Keratinocyte (primary cell): ENCODE results near the gene CNGA3. TPM values are rescaled to one million over a fixed set of nuclear protein-coding genes. Genes with fewer than 3 reads are reported as not detected.

Experiments
- DNase-seq: peaks from one replicate; pipeline ENCODE4 v3.0.0-alpha.2; 2011; ENCODE audit warnings: low read depth, missing footprints, low spot score
- FAIRE-seq: peaks from 2 replicates; lab custom pipeline; 2011; peaks lifted over from hg19 to GRCh38; lab: Jason Lieb, UNC
- H2AFZ ChIP-seq: 2 replicates; pipeline ENCODE4 v1.6.0; 2012; ENCODE audit warnings: low read length, control low read depth, inconsistent platforms; ENCODE audit not compliant: control insufficient read depth
- H3K27ac ChIP-seq: 2 replicates; pipeline ENCODE4 v1.5.1; 2011; ENCODE audit warnings: low read length; ENCODE audit not compliant: control insufficient read depth, insufficient read depth
- H3K27me3 ChIP-seq: 3 replicates; pipeline ENCODE4 v1.6.0; 2011; ENCODE audit warnings: low read length; ENCODE audit not compliant: control insufficient read depth, insufficient read depth; ENCODE audit errors: extremely low read depth
- H3K36me3 ChIP-seq, 2 experiments: 2 replicates in 1 of 2; 3 replicates in 1 of 2; pipeline ENCODE4 v1.5.1; 2011; ENCODE audit warnings: low read length in 2 of 2, mild to moderate bottlenecking in 1 of 2; ENCODE audit not compliant: control insufficient read depth in 2 of 2, insufficient read depth in 2 of 2; ENCODE audit errors: extremely low read depth in 1 of 2
- H3K4me1 ChIP-seq: 3 replicates; pipeline ENCODE4 v1.5.1; 2011; ENCODE audit warnings: low read length; ENCODE audit not compliant: control insufficient read depth, insufficient read depth; ENCODE audit errors: extremely low read depth
- H3K4me2 ChIP-seq: 3 replicates; pipeline ENCODE4 v1.6.0; 2011; ENCODE audit warnings: low read depth, low read length; ENCODE audit not compliant: control insufficient read depth, insufficient read depth; ENCODE audit errors: extremely low read depth
- H3K4me3 ChIP-seq, 3 experiments: fragments of 200-600 bp in 1 of 3; sonication (generic) in 1 of 3; 2 replicates in 2 of 3; 3 replicates in 1 of 3; pipeline ENCODE4 v1.5.1; 2011 to 2016; ENCODE audit warnings: low read length in 3 of 3, mild to moderate bottlenecking in 3 of 3, control low read depth in 2 of 3, inconsistent platforms in 1 of 3, low read depth in 1 of 3, mixed read lengths in 1 of 3, mixed run types in 1 of 3, moderate library complexity in 1 of 3; ENCODE audit not compliant: control insufficient read depth in 2 of 3, insufficient read depth in 2 of 3; ENCODE audit errors: extremely low read depth in 1 of 3
- H3K79me2 ChIP-seq: 2 replicates; pipeline ENCODE4 v1.6.0; 2012; ENCODE audit warnings: low read length; ENCODE audit not compliant: control insufficient read depth, insufficient read depth
- H3K9ac ChIP-seq: 3 replicates; pipeline ENCODE4 v1.6.0; 2011; ENCODE audit warnings: low read length; ENCODE audit not compliant: control insufficient read depth, insufficient read depth; ENCODE audit errors: extremely low read depth
- H3K9me1 ChIP-seq: 3 replicates; pipeline ENCODE4 v1.6.0; 2011; ENCODE audit warnings: low read length; ENCODE audit not compliant: control insufficient read depth, insufficient read depth; ENCODE audit errors: extremely low read depth
- H3K9me3 ChIP-seq: 2 replicates; pipeline ENCODE4 v1.5.1; 2012; ENCODE audit warnings: low read depth, low read length; ENCODE audit not compliant: control insufficient read depth
- H4K20me1 ChIP-seq: 3 replicates; pipeline ENCODE4 v1.6.0; 2011; ENCODE audit warnings: low read length; ENCODE audit not compliant: control insufficient read depth, insufficient read depth; ENCODE audit errors: extremely low read depth
- EZH2 ChIP-seq: IDR thresholded peaks from one replicate; pipeline ENCODE4 v1.6.1; 2012; ENCODE audit warnings: inconsistent platforms, mild to moderate bottlenecking, low read length, moderate library complexity
- dilution Hi-C: fragments of 300-500 bp; cut with MboI; formaldehyde crosslinking; loops from one replicate; pipeline ENCODE4 v1.7.0; 2020; ENCODE audit warnings: low sequenced_read_pairs; ENCODE audit not compliant: extremely low pct_ligation_motif_present
- polyA plus RNA-seq, 5 experiments: library from polyadenylated mRNA; depleted of rRNA in 3 of 5; stranded (reverse) in 3 of 5; stranded (forward) in 1 of 5; unstranded in 1 of 5; fragments of >200 nt; gene quantifications; 1 replicate in 1 of 5; 2 replicates in 3 of 5; 3 replicates in 1 of 5; pipeline versions ENCODE4 v1.2.1 to v1.2.3, GENCODE V29; 2011 to 2012; ENCODE audit warnings: missing spikeins in 2 of 5, low read depth in 1 of 5, low replicate concordance in 1 of 5
- TF ChIP-seq, protein P1 (sequence below), 3 experiments: IDR thresholded peaks in 1 of 3; conservative IDR thresholded peaks in 1 of 3; optimal IDR thresholded peaks in 1 of 3; 2 replicates in 2 of 3; 3 replicates in 1 of 3; pipeline versions ENCODE3 to v1.5.1; 2011; ENCODE audit warnings: low read length in 3 of 3, mild to moderate bottlenecking in 3 of 3, moderate library complexity in 2 of 3, control low read depth in 1 of 3, inconsistent platforms in 1 of 3; ENCODE audit not compliant: insufficient read depth in 2 of 3; ENCODE audit errors: extremely low read depth in 1 of 3

Gene CNGA3
- polyA plus RNA-seq, 1 donor (not counting 4 experiments of a cell fraction or from before 2014, with no cell fraction given): 0.01 TPM

- no peak overlapping the region for H3K4me2 ChIP-seq
- dilution Hi-C loops: no loop called here
- no peak for FAIRE-seq
These were observed 9.6 kb downstream of the CNGA3 start for GRCh38 chr2:98355881-98356280.

DNA sequence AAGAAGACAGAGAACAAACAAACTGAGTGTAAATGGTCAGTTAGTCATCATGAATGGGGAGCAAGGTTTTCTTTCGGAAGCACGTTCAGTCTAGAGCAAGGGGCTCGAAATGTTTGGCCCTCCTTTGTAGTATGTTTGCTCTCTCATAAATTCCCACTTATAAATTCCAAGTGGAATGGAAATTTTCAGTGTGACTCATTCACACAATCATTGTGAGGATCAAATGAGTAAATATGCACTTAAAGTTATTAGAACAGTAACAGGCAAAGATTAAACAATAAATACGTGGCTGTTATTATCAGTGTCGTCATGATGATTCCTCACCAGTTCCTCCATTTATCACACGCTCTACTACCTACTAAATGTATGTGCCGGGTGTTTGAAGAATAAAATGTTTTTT is 10.5 kb downstream of the CNGA3 start:
- no peak for TF ChIP-seq EZH2
- TF ChIP-seq, protein P1, sequence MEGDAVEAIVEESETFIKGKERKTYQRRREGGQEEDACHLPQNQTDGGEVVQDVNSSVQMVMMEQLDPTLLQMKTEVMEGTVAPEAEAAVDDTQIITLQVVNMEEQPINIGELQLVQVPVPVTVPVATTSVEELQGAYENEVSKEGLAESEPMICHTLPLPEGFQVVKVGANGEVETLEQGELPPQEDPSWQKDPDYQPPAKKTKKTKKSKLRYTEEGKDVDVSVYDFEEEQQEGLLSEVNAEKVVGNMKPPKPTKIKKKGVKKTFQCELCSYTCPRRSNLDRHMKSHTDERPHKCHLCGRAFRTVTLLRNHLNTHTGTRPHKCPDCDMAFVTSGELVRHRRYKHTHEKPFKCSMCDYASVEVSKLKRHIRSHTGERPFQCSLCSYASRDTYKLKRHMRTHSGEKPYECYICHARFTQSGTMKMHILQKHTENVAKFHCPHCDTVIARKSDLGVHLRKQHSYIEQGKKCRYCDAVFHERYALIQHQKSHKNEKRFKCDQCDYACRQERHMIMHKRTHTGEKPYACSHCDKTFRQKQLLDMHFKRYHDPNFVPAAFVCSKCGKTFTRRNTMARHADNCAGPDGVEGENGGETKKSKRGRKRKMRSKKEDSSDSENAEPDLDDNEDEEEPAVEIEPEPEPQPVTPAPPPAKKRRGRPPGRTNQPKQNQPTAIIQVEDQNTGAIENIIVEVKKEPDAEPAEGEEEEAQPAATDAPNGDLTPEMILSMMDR (optimal IDR thresholded peaks at IDR 0.05 in 1 of 3, IDR thresholded peaks at IDR 0.05 in 1 of 3, conservative IDR thresholded peaks at IDR 0.05 in 1 of 3; ENCODE audit: extremely low read depth in 1 of 3, insufficient read depth in 2 of 3, low read length in 3 of 3): no peak
- dilution Hi-C loops: no loop called here
- Histone ChIP-seq H3K9me1 (no peaks in the 10 kb centered on the region), H3K27ac (no peak overlapping the region), H3K27me3 (no peaks in the 10 kb centered on the region), H4K20me1 (no peaks in the 10 kb centered on the region), H3K4me2 (no peak overlapping the region), H2AFZ (no peak overlapping the region), H3K36me3 (no peaks in the 10 kb centered on the region), H3K79me2 (no peaks in the 10 kb centered on the region), H3K4me3 (no peak overlapping the region), H3K9ac (no peak overlapping the region), H3K4me1 (no peaks in the 10 kb centered on the region), H3K9me3 (no peaks in the 10 kb centered on the region)
- no peak for DNase-seq
- FAIRE-seq: no peak

More at GRCh38 chr2:98355881-98356280, 9.6 kb downstream of the CNGA3 start:
- Histone ChIP-seq H3K79me2 (no peaks in the 10 kb centered on the region), H3K4me3 (no peak overlapping the region), H3K27me3 (peaks cover 3% of the 10 kb centered on the region), H2AFZ (no peak overlapping the region), H3K9ac (no peak overlapping the region), H3K27ac (no peak overlapping the region), H3K9me3 (no peaks in the 10 kb centered on the region), H4K20me1 (no peaks in the 10 kb centered on the region), H3K9me1 (no peaks in the 10 kb centered on the region), H3K36me3 (no peaks in the 10 kb centered on the region), H3K4me1 (no peaks in the 10 kb centered on the region)
- DNase-seq: no peak
- TF ChIP-seq, protein P1 (optimal IDR thresholded peaks at IDR 0.05 in 1 of 3, IDR thresholded peaks at IDR 0.05 in 1 of 3, conservative IDR thresholded peaks at IDR 0.05 in 1 of 3; ENCODE audit: extremely low read depth in 1 of 3, insufficient read depth in 2 of 3, low read length in 3 of 3): no peak
- no peak for TF ChIP-seq EZH2
